Hippocampal formation (tissue), 2 donors: ENCODE measurements around the gene FAM20A.
"Not testable (repeated sequence)": the region's sequence is repeated elsewhere in the genome, so short reads cannot be mapped to it uniquely, and the experiment has no call there.

Experiments
- DNase-seq, 2 donors: peaks; one replicate each; lab custom pipeline; 2025; lab: John Stamatoyannopoulos, UW

Gene FAM20A

DNA sequence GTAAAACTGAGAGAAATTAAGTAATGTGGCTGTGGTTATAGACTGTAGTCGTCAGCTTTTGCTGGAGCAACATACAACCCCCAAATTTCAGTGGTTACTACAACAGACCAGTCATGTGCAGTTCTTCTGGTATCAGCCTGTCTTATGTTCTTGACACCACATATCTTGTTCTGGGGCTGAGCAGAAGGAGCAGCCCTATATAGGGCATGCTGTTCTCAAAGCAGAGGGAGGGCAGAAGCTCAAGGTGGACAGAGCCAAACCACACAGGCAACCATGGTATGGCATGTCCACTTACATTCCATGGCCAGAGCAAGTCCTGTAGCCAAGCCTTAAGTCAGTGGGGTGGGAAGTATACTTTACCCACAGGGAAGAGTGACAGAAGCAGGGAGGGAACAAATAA lies 81.3 kb downstream of the FAM20A start:
- DNase-seq: no peak

DNA sequence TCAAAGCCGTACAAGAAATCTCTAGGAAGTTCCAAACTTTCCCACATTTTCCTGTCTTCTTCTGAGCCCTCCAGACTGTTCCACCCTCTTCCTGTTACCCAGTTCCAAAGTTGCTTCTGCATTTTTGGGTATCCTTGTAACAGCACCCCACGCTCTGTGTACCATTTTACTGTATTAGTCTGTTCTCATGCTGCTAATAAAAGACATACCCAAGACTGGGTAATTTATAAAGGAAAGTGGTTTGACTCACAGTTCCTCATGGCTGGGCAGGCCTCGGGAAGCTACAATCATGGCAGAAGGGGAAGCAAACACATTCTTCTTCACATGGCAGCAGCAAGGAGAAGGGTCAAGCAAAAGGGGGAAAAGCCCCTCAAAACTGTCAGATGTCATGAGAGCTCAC lies 82.1 kb downstream of the FAM20A start:
- DNase-seq: not testable (repeated sequence)

- no peak for DNase-seq
These were observed 82.9 kb downstream of the FAM20A start for GRCh38 chr17:68518063-68518815.

DNA sequence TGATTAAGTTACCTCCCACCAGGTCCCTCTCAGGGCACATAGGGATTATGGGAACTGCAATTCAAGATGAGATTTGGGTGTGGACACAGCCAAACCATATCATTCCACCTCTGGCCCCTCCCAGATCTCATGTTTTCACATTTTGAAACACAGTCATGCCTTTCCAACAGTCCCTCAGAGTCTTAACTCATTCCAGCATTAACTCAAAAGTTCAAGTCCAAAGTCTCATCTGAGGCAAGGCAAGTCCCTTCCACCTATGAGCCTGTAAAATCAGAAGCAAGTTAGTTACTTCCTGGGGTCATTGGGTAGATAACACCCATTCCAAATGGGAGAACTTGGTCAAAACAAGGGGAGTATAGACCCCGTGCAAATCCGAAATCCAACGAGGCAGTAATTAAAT lies 83.6 kb downstream of the FAM20A start:
- DNase-seq: not testable (repeated sequence)

DNA sequence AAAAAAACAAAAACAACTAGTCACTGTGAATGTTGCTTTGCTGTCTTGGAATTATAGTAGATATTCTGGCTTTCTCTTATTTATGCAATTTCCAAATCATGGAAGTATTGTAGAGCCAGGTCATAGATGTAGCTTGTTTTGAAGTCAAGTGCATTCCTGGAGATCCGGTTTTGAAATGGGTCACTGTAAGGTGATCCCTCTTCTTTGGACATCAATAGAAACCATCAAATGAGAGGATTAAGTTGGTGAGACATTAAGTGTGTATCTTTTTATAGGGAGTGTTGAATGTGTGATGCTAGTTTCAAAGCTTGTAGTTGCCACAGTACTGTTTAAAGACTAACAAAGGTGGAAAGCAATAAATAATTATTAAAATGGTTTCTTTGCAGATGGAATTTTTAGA lies 84.4 kb downstream of the FAM20A start:
- DNase-seq: no peak

DNA sequence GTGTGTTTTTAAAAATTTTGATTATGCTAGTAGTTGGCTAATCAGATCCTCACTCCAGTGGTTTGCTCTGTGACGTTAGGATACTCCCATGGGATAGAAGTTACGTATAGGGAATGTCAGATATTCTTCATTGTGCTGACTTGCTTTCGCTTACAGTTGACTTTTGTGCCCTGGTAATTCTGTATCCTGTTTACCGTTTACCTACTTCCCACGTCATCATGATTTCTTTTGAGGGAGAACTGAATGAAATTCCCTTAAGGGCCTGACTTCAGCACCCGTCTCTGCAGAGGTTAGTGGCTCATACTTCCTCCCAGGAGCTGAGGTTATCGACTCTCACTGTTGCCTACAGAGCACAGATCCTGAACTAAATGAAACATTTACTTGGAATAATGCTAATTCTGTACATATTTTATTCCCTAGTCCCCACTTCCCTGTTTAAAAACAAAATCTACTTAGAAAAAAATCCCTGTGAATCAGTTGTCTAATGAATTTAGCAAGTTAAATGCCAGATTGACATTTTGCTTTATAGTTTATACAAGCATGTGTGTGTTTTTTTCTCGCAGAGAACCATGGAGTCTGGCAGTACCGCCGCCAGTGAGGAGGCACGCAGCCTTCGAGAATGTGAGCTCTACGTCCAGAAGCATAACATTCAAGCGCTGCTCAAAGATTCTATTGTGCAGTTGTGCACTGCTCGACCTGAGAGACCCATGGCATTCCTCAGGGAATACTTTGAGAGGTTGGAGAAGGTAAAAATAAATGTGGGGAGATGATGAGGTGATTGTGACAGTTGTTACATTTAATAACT lies 86.1 kb downstream of the FAM20A start:
- no peak for DNase-seq

DNA sequence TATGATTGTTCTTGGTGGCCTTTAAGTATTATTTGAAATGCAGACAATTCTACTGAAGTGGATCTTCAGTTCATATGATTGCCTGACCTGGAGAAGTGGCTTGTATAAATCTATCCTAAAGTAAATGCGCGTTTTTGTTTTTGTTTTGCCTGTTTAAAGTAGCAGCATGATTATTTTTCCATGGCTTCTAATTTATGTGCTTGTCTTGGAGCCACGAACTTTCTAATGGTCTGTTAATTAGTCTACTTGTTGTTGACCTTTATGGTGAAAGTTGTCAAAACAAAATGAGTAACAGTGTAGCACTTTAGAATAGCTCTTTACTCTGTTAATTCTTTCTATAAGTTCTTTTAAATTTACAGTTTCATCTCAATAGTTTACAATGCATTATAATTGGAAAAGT lies 87.2 kb downstream of the FAM20A start:
- DNase-seq: no peak

- peak in 1 of 2 donors; percentile 36 for DNase-seq
These were observed 88.2 kb downstream of the FAM20A start for GRCh38 chr17:68512960-68513474.

GRCh38 chr17:68512247-68512959 lies 88.8 kb downstream of the FAM20A start, which contains the start of gene PRKAR1A:
PRKAR1A (plus strand) TSS chr17:68512430; CDS start chr17:68515400, 2,970 bp downstream.
- DNase-seq: peak; percentile 95 to 97

- DNase-seq: peak; percentile 73 to 83
These were observed 89.4 kb downstream of the FAM20A start for GRCh38 chr17:68511671-68512246.

- DNase-seq: no peak
These were observed 89.9 kb downstream of the FAM20A start for GRCh38 chr17:68511254-68511670.

GRCh38 chr17:68509141-68510057 lies 91.8 kb downstream of the FAM20A start:
- DNase-seq: peak in 1 of 2 donors; percentile 18

DNA sequence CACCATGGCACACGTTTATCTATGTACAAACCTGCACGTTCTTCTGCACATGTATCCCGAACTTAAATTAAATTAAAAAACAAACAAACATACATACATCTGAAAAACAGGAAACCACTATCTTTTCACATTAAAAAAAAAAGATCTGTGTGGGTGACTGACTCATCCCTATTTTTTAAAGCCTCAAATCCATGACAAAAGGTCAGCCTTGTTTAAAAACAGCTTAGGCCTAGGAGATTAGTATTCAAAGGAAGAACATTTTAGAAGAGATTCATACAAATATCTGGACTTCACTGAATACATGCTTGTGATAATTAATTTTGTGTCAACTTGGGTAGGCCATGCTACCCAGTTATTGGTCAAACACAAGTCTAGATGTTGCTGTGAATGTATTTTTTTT lies 93.6 kb downstream of the FAM20A start:
- DNase-seq: no peak

GRCh38 chr17:68505951-68506350 lies 95.2 kb downstream of the FAM20A start:
- no peak for DNase-seq

GRCh38 chr17:68501074-68501473 lies 100.1 kb downstream of the FAM20A start:
- no peak for DNase-seq

DNA sequence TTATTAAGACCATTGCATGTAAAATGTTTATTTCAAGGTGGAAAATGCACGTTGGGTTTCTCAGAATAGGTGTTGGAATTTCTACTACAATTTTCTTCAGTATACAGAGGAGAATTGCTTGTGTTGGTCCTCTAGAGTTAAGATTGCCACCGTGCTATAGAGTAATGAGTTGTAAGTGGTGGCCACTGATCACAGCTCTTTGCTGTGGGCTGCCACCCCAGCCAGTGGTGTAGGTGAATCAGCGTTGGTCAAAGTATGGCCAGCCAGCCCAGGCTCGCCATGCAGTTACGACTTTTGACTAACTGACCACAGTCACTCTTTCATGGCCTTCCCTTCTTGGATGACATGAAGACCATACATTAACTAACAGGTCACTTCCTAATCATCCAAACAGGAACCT lies 101.6 kb downstream of the FAM20A start:
- DNase-seq: no peak

- DNase-seq: no peak
These were observed 102.5 kb downstream of the FAM20A start for GRCh38 chr17:68498479-68499326.

- no peak for DNase-seq
These were observed 103.3 kb downstream of the FAM20A start for GRCh38 chr17:68497885-68498319.

DNA sequence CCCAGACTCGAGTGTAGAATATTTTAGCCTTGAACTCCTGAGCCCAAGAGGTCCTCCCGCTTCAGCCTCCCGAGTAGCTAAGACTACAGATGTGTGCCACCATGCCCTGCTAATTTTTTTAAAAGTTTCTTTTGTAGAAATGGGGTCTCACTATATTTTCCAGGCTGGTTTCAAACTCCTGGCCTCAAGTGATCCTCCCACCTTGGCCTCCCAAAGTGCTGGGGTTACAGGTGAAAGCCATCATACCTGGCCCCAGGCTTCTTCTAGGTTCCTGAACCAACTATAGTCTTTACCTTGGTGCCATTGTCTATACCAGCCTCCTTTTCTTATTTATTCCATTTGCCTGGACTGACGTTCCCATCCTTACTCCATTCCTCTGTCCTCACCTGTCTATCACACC lies 106.1 kb downstream of the FAM20A start:
- DNase-seq: no peak
